Neural progenitor cell (in vitro differentiated cells): ENCODE results near the gene KRT222. TPM values are rescaled to one million over a fixed set of nuclear protein-coding genes. Genes with fewer than 3 reads are reported as not detected.

Source experiments
- DNase-seq: peaks from one replicate; pipeline ENCODE4 v3.0.0-alpha.2; 2016; ENCODE audit warnings: low spot score
- H2AFZ ChIP-seq: fragments of 200-600 bp; sonication (generic); replicated peaks from 2 replicates; pipeline ENCODE4 v1.6.1; 2016; ENCODE audit warnings: antibody characterized with exemption
- H3F3A ChIP-seq: fragments of 200-600 bp; sonication (generic); 2 replicates; pipeline ENCODE4 v1.6.1; 2016; ENCODE audit warnings: antibody characterized with exemption, low read depth
- H3K27ac ChIP-seq: fragments of 200-600 bp; sonication (generic); 2 replicates; pipeline ENCODE4 v1.5.1; 2016; ENCODE audit warnings: mild to moderate bottlenecking
- H3K27me3 ChIP-seq: fragments of 200-600 bp; sonication (generic); 2 replicates; pipeline ENCODE4 v1.6.1; 2016; ENCODE audit warnings: mild to moderate bottlenecking, moderate library complexity
- H3K36me3 ChIP-seq: fragments of 200-600 bp; sonication (generic); 2 replicates; pipeline ENCODE4 v1.5.1; 2016
- H3K4me1 ChIP-seq: fragments of 200-600 bp; sonication (generic); 2 replicates; pipeline ENCODE4 v1.6.1; 2016; ENCODE audit warnings: mixed run types
- H3K4me2 ChIP-seq: fragments of 200-600 bp; sonication (generic); 2 replicates; pipeline ENCODE4 v1.6.1; 2016
- H3K4me3 ChIP-seq: fragments of 200-600 bp; sonication (generic); 2 replicates; pipeline ENCODE4 v1.5.1; 2016
- H3K79me2 ChIP-seq: fragments of 200-600 bp; sonication (generic); 2 replicates; pipeline ENCODE4 v1.6.1; 2016; ENCODE audit warnings: low read depth
- H3K9ac ChIP-seq: fragments of 200-600 bp; sonication (generic); 2 replicates; pipeline ENCODE4 v1.6.1; 2016
- H3K9me3 ChIP-seq: fragments of 200-600 bp; sonication (generic); 2 replicates; pipeline ENCODE4 v1.5.1; 2016; ENCODE audit warnings: low read depth
- H4K20me1 ChIP-seq: fragments of 200-600 bp; sonication (generic); 2 replicates; pipeline ENCODE4 v1.6.1; 2016; ENCODE audit warnings: low read depth
- H3K27ac Mint-ChIP-seq: 3 replicates; pipeline ENCODE4 v1.8.0; 2021; ENCODE audit warnings: mixed read lengths
- H3K27me3 Mint-ChIP-seq: 2 replicates; pipeline ENCODE4 v1.8.0; 2022; ENCODE audit warnings: low read depth, mild to moderate bottlenecking, inconsistent platforms, moderate library complexity, mixed read lengths; ENCODE audit not compliant: insufficient read depth
- H3K36me3 Mint-ChIP-seq: 3 replicates; pipeline ENCODE4 v1.8.0; 2021; ENCODE audit warnings: mixed read lengths
- H3K4me1 Mint-ChIP-seq: 3 replicates; pipeline ENCODE4 v1.8.0; 2021; ENCODE audit warnings: mixed read lengths
- H3K4me3 Mint-ChIP-seq: 3 replicates; pipeline ENCODE4 v1.8.0; 2021; ENCODE audit warnings: mild to moderate bottlenecking, moderate library complexity, mixed read lengths
- H3K9me3 Mint-ChIP-seq: 3 replicates; pipeline ENCODE4 v1.8.0; 2020; ENCODE audit warnings: mixed read lengths
- EZH2 ChIP-seq: fragments of 200-600 bp; sonication (generic); IDR thresholded peaks from 2 replicates; pipeline ENCODE4 v1.6.1; 2017; ENCODE audit warnings: antibody characterized with exemption, mild to moderate bottlenecking, moderate library complexity
- EZH2phosphoT487 ChIP-seq: fragments of 200-600 bp; sonication (generic); IDR thresholded peaks from 2 replicates; pipeline ENCODE4 v1.6.1; 2017; ENCODE audit warnings: antibody characterized with exemption
- total RNA-seq: library from RNA; depleted of rRNA; stranded (reverse); fragments of >200 nt; gene quantifications from 2 replicates; pipeline ENCODE4 v1.2.3, GENCODE V29; 2015; ENCODE audit warnings: low replicate concordance
- TF ChIP-seq, protein P1 (sequence below): fragments of 200-600 bp; sonication (generic); IDR thresholded peaks from 2 replicates; pipeline ENCODE4 v1.5.1; 2017; ENCODE audit warnings: antibody characterized with exemption, mild to moderate bottlenecking

KRT222 gene
- total RNA-seq, 1 donor from 2014 or later, result 0.39 TPM

GRCh38 chr17:40648384-40648968 is 16.5 kb downstream of the KRT222 start:
- Histone ChIP-seq H3K79me2 (peaks cover 42% of the 10 kb centered on the region), H3F3A (peaks cover 16% of the 10 kb centered on the region), H3K36me3 (peaks cover 6% of the 10 kb centered on the region), H2AFZ (peak overlapping the region; percentile 91), H3K4me1 (peaks cover 24% of the 10 kb centered on the region), H4K20me1 (peaks cover 34% of the 10 kb centered on the region), H3K9ac (peak overlapping the region; percentile 99), H3K27me3 (no peaks in the 10 kb centered on the region), H3K4me3 (peak overlapping the region; percentile 87), H3K4me2 (peak overlapping the region; percentile 80), H3K27ac (peak overlapping the region; percentile 98), H3K9me3 (no peaks in the 10 kb centered on the region)
- peak; percentile 83 for DNase-seq
- H3K4me3 Mint-ChIP-seq, result peak overlapping the region; percentile 95
- H3K4me1 Mint-ChIP-seq, result peaks cover 20% of the 10 kb centered on the region
- peak overlapping the region; percentile 99 for H3K27ac Mint-ChIP-seq
- H3K36me3 Mint-ChIP-seq, result peaks cover 7% of the 10 kb centered on the region
- no peaks in the 10 kb centered on the region for H3K9me3 Mint-ChIP-seq
- TF ChIP-seq EZH2phosphoT487 (no peak), EZH2 (no peak)
- TF ChIP-seq, protein P1, sequence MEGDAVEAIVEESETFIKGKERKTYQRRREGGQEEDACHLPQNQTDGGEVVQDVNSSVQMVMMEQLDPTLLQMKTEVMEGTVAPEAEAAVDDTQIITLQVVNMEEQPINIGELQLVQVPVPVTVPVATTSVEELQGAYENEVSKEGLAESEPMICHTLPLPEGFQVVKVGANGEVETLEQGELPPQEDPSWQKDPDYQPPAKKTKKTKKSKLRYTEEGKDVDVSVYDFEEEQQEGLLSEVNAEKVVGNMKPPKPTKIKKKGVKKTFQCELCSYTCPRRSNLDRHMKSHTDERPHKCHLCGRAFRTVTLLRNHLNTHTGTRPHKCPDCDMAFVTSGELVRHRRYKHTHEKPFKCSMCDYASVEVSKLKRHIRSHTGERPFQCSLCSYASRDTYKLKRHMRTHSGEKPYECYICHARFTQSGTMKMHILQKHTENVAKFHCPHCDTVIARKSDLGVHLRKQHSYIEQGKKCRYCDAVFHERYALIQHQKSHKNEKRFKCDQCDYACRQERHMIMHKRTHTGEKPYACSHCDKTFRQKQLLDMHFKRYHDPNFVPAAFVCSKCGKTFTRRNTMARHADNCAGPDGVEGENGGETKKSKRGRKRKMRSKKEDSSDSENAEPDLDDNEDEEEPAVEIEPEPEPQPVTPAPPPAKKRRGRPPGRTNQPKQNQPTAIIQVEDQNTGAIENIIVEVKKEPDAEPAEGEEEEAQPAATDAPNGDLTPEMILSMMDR, result no peak
- peaks cover 8% of the 10 kb centered on the region for H3K27me3 Mint-ChIP-seq

- Histone ChIP-seq H4K20me1 (peaks cover 41% of the 10 kb centered on the region), H2AFZ (peak within 1 kb of the TSS; percentile 91), H3K9me3 (no peaks in the 10 kb centered on the region), H3K4me3 (peak within 1 kb of the TSS; percentile 87), H3K79me2 (peaks cover 49% of the 10 kb centered on the region), H3F3A (peaks cover 16% of the 10 kb centered on the region), H3K27me3 (no peaks in the 10 kb centered on the region), H3K36me3 (peaks cover 8% of the 10 kb centered on the region), H3K4me2 (peak within 1 kb of the TSS; percentile 80), H3K9ac (peak within 1 kb of the TSS; percentile 99), H3K27ac (peak within 1 kb of the TSS; percentile 98), H3K4me1 (peaks cover 24% of the 10 kb centered on the region)
- H3K27me3 Mint-ChIP-seq, result peaks cover 8% of the 10 kb centered on the region
- H3K4me1 Mint-ChIP-seq, result peaks cover 20% of the 10 kb centered on the region
- TF ChIP-seq EZH2, result peak; percentile 33
- no peak for TF ChIP-seq EZH2phosphoT487
- DNase-seq, result peak; percentile 87
- H3K4me3 Mint-ChIP-seq, result peak within 1 kb of the TSS; percentile 95
- H3K9me3 Mint-ChIP-seq, result no peaks in the 10 kb centered on the region
- H3K36me3 Mint-ChIP-seq, result peaks cover 7% of the 10 kb centered on the region
- H3K27ac Mint-ChIP-seq, result peak within 1 kb of the TSS; percentile 99
Observed at GRCh38 chr17:40647624-40648383, 17.2 kb downstream of the KRT222 start, which contains the start of gene SMARCE1. Gene SMARCE1, minus strand, starts transcription at chr17:40647818. Its CDS starts 2,016 bp downstream, at chr17:40645802.

GRCh38 chr17:40646791-40647623 is 18.0 kb downstream of the KRT222 start:
- Mint-ChIP-seq H3K27me3 (peaks cover 3% of the 10 kb centered on the region), H3K4me3 (peak overlapping the region; percentile 95), H3K27ac (peak overlapping the region; percentile 99), H3K4me1 (peaks cover 20% of the 10 kb centered on the region), H3K9me3 (no peaks in the 10 kb centered on the region), H3K36me3 (peaks cover 12% of the 10 kb centered on the region)
- Histone ChIP-seq H3K79me2 (peaks cover 57% of the 10 kb centered on the region), H2AFZ (peak overlapping the region; percentile 91), H3F3A (peaks cover 16% of the 10 kb centered on the region), H3K4me2 (peak overlapping the region; percentile 80), H3K27ac (peak overlapping the region; percentile 98), H3K9ac (peak overlapping the region; percentile 99), H3K4me3 (peak overlapping the region; percentile 87), H3K4me1 (peaks cover 24% of the 10 kb centered on the region), H3K9me3 (no peaks in the 10 kb centered on the region), H4K20me1 (peaks cover 48% of the 10 kb centered on the region), H3K36me3 (peaks cover 16% of the 10 kb centered on the region), H3K27me3 (no peaks in the 10 kb centered on the region)
- no peak for TF ChIP-seq EZH2
- no peak for TF ChIP-seq EZH2phosphoT487
- TF ChIP-seq, protein P1, result no peak
- DNase-seq, result peak; percentile 62
